Keratinocyte (primary cell): Measurements from ENCODE around the gene METTL1. TPM values are rescaled to one million over a fixed set of nuclear protein-coding genes. Genes with fewer than 3 reads are reported as not detected.

Source experiments
- DNase-seq: peaks from one replicate; pipeline ENCODE4 v3.0.0-alpha.2; 2011; ENCODE audit warnings: low read depth, missing footprints, low spot score
- FAIRE-seq: peaks from 2 replicates; lab custom pipeline; 2011; peaks lifted over from hg19 to GRCh38; lab: Jason Lieb, UNC
- H2AFZ ChIP-seq: 2 replicates; pipeline ENCODE4 v1.6.0; 2012; ENCODE audit warnings: low read length, control low read depth, inconsistent platforms; ENCODE audit not compliant: control insufficient read depth
- H3K27ac ChIP-seq: 2 replicates; pipeline ENCODE4 v1.5.1; 2011; ENCODE audit warnings: low read length; ENCODE audit not compliant: control insufficient read depth, insufficient read depth
- H3K27me3 ChIP-seq: 3 replicates; pipeline ENCODE4 v1.6.0; 2011; ENCODE audit warnings: low read length; ENCODE audit not compliant: control insufficient read depth, insufficient read depth; ENCODE audit errors: extremely low read depth
- H3K36me3 ChIP-seq, 2 experiments: 2 replicates in 1 of 2; 3 replicates in 1 of 2; pipeline ENCODE4 v1.5.1; 2011; ENCODE audit warnings: low read length in 2 of 2, mild to moderate bottlenecking in 1 of 2; ENCODE audit not compliant: control insufficient read depth in 2 of 2, insufficient read depth in 2 of 2; ENCODE audit errors: extremely low read depth in 1 of 2
- H3K4me1 ChIP-seq: 3 replicates; pipeline ENCODE4 v1.5.1; 2011; ENCODE audit warnings: low read length; ENCODE audit not compliant: control insufficient read depth, insufficient read depth; ENCODE audit errors: extremely low read depth
- H3K4me2 ChIP-seq: 3 replicates; pipeline ENCODE4 v1.6.0; 2011; ENCODE audit warnings: low read depth, low read length; ENCODE audit not compliant: control insufficient read depth, insufficient read depth; ENCODE audit errors: extremely low read depth
- H3K4me3 ChIP-seq, 3 experiments: fragments of 200-600 bp in 1 of 3; sonication (generic) in 1 of 3; 2 replicates in 2 of 3; 3 replicates in 1 of 3; pipeline ENCODE4 v1.5.1; 2011 to 2016; ENCODE audit warnings: low read length in 3 of 3, mild to moderate bottlenecking in 3 of 3, control low read depth in 2 of 3, inconsistent platforms in 1 of 3, low read depth in 1 of 3, mixed read lengths in 1 of 3, mixed run types in 1 of 3, moderate library complexity in 1 of 3; ENCODE audit not compliant: control insufficient read depth in 2 of 3, insufficient read depth in 2 of 3; ENCODE audit errors: extremely low read depth in 1 of 3
- H3K79me2 ChIP-seq: 2 replicates; pipeline ENCODE4 v1.6.0; 2012; ENCODE audit warnings: low read length; ENCODE audit not compliant: control insufficient read depth, insufficient read depth
- H3K9ac ChIP-seq: 3 replicates; pipeline ENCODE4 v1.6.0; 2011; ENCODE audit warnings: low read length; ENCODE audit not compliant: control insufficient read depth, insufficient read depth; ENCODE audit errors: extremely low read depth
- H3K9me1 ChIP-seq: 3 replicates; pipeline ENCODE4 v1.6.0; 2011; ENCODE audit warnings: low read length; ENCODE audit not compliant: control insufficient read depth, insufficient read depth; ENCODE audit errors: extremely low read depth
- H3K9me3 ChIP-seq: 2 replicates; pipeline ENCODE4 v1.5.1; 2012; ENCODE audit warnings: low read depth, low read length; ENCODE audit not compliant: control insufficient read depth
- H4K20me1 ChIP-seq: 3 replicates; pipeline ENCODE4 v1.6.0; 2011; ENCODE audit warnings: low read length; ENCODE audit not compliant: control insufficient read depth, insufficient read depth; ENCODE audit errors: extremely low read depth
- CTCF ChIP-seq, 3 experiments: IDR thresholded peaks in 1 of 3; conservative IDR thresholded peaks in 1 of 3; optimal IDR thresholded peaks in 1 of 3; 2 replicates in 2 of 3; 3 replicates in 1 of 3; pipeline versions ENCODE3 to v1.5.1; 2011; ENCODE audit warnings: low read length in 3 of 3, mild to moderate bottlenecking in 3 of 3, moderate library complexity in 2 of 3, control low read depth in 1 of 3, inconsistent platforms in 1 of 3; ENCODE audit not compliant: insufficient read depth in 2 of 3; ENCODE audit errors: extremely low read depth in 1 of 3
- EZH2 ChIP-seq: IDR thresholded peaks from one replicate; pipeline ENCODE4 v1.6.1; 2012; ENCODE audit warnings: inconsistent platforms, mild to moderate bottlenecking, low read length, moderate library complexity
- dilution Hi-C: fragments of 300-500 bp; cut with MboI; formaldehyde crosslinking; loops from one replicate; pipeline ENCODE4 v1.7.0; 2020; ENCODE audit warnings: low sequenced_read_pairs; ENCODE audit not compliant: extremely low pct_ligation_motif_present
- polyA plus RNA-seq, 5 experiments: library from polyadenylated mRNA; depleted of rRNA in 3 of 5; stranded (reverse) in 3 of 5; stranded (forward) in 1 of 5; unstranded in 1 of 5; fragments of >200 nt; gene quantifications; 1 replicate in 1 of 5; 2 replicates in 3 of 5; 3 replicates in 1 of 5; pipeline versions ENCODE4 v1.2.1 to v1.2.3, GENCODE V29; 2011 to 2012; ENCODE audit warnings: missing spikeins in 2 of 5, low read depth in 1 of 5, low replicate concordance in 1 of 5

The METTL1 gene
- polyA plus RNA-seq, 1 donor (not counting 4 experiments of a cell fraction or from before 2014, with no cell fraction given) = 24.5 TPM

- TF ChIP-seq CTCF (optimal IDR thresholded peaks at IDR 0.05 in 1 of 3, IDR thresholded peaks at IDR 0.05 in 1 of 3, conservative IDR thresholded peaks at IDR 0.05 in 1 of 3; ENCODE audit: extremely low read depth in 1 of 3, insufficient read depth in 2 of 3, low read length in 3 of 3) = peak in 2 of 3 experiments; percentile 39 to 59
- peak; percentile 85 for TF ChIP-seq EZH2
- H2AFZ ChIP-seq = no peak overlapping the region
- dilution Hi-C loops = loop anchor here (25.0 kb wide), 1 partner anchor 150 kb away; the partner anchor contains the start of gene PIP4K2C
- H3K27me3 ChIP-seq = peaks cover 60% of the 10 kb centered on the region
- H3K4me2 ChIP-seq = peak overlapping the region; percentile 40
- H3K4me1 ChIP-seq = peaks cover 19% of the 10 kb centered on the region
- peak overlapping the region in 1 of 3 experiments; percentile 13 for H3K4me3 ChIP-seq
- DNase-seq (no peak), FAIRE-seq (no peak)
- no peak overlapping the region for H3K9ac ChIP-seq
- no peaks in the 10 kb centered on the region for H3K9me3 ChIP-seq
- no peak overlapping the region for H3K27ac ChIP-seq
- no peaks in the 10 kb centered on the region for H4K20me1 ChIP-seq
- no peaks in the 10 kb centered on the region for H3K79me2 ChIP-seq
- H3K36me3 ChIP-seq = no peaks in the 10 kb centered on the region
- no peaks in the 10 kb centered on the region for H3K9me1 ChIP-seq
Measured at GRCh38 chr12:57737467-57738460, 34.1 kb downstream of the METTL1 start.

- Histone ChIP-seq H3K9me3 (no peaks in the 10 kb centered on the region), H3K27me3 (peaks cover 60% of the 10 kb centered on the region), H3K36me3 (no peaks in the 10 kb centered on the region), H3K9ac (no peak overlapping the region), H3K79me2 (no peaks in the 10 kb centered on the region), H3K4me2 (peak overlapping the region; percentile 67), H3K4me1 (peaks cover 15% of the 10 kb centered on the region), H2AFZ (no peak overlapping the region), H3K4me3 (peak overlapping the region in 2 of 3 experiments; percentile 34 to 47), H3K9me1 (no peaks in the 10 kb centered on the region), H3K27ac (no peak overlapping the region), H4K20me1 (no peaks in the 10 kb centered on the region)
- FAIRE-seq (no peak), DNase-seq (no peak)
- dilution Hi-C loops = loop anchor here (25.0 kb wide), 1 partner anchor 150 kb away; the partner anchor contains the start of gene PIP4K2C
- no peak for TF ChIP-seq CTCF (optimal IDR thresholded peaks at IDR 0.05 in 1 of 3, IDR thresholded peaks at IDR 0.05 in 1 of 3, conservative IDR thresholded peaks at IDR 0.05 in 1 of 3; ENCODE audit: extremely low read depth in 1 of 3, insufficient read depth in 2 of 3, low read length in 3 of 3)
- TF ChIP-seq EZH2 = peak; percentile 95
Measured at GRCh38 chr12:57736741-57737466, 35.0 kb downstream of the METTL1 start.
